Central memory CD4-positive, alpha-beta T cell (primary cell): ENCODE data around the gene HMG20A.

Experiments used
- DNase-seq: peaks from one replicate; pipeline ENCODE4 v3.0.0; 2022

Gene HMG20A

GRCh38 chr15:77525400-77525811 lies 104.7 kb downstream of the HMG20A start:
- no peak for DNase-seq

DNA sequence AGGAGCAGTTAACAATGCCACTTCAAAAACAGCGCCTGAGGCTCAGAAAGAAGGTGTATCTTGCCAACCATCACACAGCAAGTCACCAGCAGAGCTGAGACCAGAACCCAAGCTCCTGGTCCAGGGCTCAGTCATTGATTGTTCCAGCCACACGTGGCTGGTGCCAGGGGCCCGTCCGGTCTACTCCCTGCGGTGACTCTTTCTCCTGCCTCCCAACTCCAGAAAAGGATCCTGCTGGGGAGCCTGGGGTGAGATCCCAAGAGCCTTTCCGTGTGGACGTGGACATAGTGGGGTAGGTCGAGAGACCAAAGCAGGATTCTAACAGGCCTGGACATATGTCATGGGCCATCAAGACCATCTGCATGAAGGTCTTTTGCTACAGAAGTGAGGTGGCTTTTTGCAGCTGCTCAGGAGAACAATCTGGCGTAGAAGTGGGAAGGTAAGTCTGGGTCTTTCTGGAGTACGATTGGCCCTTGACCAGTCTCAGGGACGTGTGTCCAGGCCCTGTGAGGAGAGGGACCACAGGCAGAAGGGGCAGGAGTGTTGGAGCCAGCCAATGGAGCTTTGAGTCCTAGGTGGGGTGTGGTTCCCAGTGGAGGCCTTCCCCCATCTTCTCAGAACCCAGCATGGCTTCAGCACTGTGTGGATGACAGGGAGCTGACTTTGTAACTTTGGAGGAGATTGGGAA lies 105.4 kb downstream of the HMG20A start:
- DNase-seq, result no peak

DNA sequence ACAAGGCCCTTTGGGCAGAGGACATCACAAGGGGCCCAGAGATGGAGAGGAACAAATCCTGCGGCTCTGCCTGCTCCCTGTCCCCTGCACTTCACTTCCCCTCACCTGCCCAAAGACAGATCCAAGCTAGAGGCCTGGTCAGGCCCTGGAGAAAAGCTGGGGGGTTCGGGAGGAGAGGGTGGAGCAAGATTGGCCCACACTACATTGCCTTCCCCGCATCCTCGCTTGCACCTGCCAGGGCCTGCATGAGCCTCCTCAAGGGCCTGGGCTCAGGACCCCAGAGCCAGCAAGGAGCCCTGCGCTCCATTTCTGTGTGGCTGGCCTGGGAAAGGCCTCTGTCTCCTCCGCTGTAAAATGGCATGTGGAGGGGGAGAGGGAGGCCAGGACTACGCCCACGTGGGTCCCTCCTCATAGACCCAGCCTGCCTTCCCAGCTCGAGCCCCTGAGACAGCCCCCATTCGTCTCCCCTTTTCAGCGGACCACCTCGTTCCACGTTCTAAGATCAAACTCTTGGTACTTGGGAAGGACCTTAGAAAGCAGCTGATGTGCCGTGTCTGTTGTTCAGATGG lies 106.0 kb downstream of the HMG20A start:
- DNase-seq, result no peak

DNA sequence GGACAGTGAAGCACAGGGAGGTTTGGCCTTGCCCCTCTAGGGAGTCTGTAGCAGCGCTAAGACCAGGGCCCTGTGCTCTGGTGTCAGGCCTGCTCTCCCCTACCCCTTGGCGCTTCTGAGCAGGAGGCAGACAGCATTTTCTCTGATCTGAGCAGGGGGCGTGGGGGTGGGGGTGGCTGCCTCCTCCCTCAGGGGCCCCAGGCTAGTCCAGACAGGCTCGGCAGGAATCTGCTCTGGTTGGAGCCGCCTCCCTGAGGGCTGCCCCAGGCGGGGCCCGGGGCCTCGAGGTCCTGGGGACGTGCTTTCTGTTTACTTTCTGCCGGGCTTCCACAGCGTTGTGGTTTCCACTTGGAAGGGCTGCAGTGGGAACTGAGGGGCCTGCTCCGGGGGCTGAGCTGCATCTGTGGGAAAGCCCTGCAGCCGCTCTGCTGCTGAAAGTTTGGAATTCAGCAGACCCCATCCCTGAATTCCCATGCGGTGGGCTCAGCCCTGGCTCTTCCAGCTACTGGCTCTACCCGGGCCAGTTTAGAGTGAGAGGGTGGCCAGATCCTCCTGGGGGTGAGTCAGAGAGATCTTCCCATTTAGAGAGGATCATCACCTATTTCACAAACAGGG lies 106.6 kb downstream of the HMG20A start:
- DNase-seq, result no peak

DNA sequence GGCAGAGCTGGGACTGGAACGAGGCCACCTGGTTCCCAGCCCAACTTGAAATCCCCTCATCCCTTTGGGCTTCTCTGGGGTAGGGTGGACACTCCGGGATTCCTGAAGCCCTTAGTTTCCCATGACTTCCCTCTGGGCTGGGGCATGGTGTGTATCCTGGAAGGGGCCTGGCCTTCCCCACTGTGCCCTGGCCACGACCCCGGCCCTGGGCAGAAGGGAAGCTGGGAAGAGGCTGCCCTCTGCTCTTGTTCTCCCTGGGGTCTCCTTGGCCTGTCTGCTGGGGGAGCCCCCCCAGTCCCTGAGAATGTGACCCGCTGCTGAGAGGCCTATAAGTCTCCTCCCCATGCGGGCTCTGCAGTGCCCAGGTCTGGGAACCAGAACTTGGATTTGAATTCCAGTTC lies 107.1 kb downstream of the HMG20A start:
- DNase-seq, result no peak

DNA sequence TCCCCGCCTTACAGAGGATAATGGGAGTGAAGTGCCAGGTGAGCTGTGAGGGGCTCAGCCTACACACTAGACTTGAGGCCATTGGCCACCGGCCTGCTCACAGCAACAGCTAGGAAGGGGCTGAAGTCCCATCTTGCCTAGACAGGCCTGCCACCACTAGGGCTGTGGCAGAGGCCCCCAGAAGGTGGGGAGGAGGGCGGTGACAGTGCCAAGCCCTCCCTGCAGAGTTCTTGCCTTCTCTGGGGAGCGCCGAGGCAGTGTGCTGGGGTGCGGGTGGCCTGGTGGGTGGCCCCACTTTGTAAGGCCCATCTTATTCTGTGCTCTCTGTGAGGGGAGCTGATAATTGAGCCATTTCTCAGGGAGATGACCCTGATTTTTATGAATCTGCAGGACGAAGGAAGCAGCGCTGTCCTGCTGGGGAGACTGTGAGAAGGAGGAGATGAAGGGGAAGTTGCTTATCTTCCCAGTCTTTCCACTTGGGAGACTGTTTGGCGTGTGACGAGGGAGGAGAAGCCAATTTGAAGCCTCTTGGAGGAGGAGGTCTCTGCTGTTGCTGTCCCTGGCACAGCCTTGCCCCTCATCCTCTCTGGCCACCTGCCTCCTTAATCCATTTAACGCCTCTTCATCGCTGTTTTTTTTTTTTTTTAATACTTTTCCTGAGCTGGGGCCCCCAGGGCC lies 107.7 kb downstream of the HMG20A start:
- DNase-seq, result no peak

- DNase-seq, result no peak
Observed at GRCh38 chr15:77528968-77529319, 108.3 kb downstream of the HMG20A start.

- no peak for DNase-seq
Observed at GRCh38 chr15:77529394-77530159, 108.9 kb downstream of the HMG20A start.

GRCh38 chr15:77530576-77530975 lies 109.9 kb downstream of the HMG20A start:
- no peak for DNase-seq

DNA sequence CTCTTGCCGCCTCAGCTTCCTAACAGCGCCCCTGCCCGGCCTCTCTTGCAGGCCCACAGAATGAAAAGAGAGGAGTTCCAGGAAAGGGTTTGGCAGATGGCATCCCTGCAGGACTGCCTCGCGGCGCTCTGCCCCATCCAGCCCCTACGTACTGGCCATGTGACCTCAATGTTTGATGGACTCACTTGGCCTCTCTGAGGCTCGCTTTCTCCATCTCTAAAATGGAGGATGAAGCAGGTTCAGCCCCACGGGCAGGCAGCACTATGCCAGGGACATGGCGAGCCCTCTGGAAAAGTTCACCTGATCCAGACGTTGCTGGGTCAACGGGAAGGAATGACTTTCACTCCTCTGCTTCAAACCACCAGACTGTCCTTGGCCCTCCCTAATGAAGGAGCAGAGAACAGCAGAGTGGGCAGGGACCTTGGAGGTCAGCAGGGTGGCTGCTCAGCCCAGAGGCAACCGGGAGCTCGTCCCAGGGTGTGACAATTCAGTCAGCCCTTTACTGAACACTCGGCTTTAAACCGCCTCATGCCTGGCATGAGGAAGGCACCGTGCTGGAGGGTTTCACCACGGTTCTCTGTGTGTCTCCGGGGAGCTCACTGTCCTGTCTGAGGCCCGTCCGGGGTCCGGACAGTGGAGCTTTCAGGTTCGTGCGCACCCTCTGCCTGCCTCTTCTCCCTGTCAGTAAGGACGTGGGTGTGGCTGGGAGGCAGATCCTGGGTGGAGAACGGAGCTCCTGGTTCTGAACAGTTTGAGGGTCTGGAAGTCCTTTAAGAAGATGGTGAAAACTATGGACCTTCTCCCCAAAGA lies 110.7 kb downstream of the HMG20A start:
- DNase-seq, result no peak

DNA sequence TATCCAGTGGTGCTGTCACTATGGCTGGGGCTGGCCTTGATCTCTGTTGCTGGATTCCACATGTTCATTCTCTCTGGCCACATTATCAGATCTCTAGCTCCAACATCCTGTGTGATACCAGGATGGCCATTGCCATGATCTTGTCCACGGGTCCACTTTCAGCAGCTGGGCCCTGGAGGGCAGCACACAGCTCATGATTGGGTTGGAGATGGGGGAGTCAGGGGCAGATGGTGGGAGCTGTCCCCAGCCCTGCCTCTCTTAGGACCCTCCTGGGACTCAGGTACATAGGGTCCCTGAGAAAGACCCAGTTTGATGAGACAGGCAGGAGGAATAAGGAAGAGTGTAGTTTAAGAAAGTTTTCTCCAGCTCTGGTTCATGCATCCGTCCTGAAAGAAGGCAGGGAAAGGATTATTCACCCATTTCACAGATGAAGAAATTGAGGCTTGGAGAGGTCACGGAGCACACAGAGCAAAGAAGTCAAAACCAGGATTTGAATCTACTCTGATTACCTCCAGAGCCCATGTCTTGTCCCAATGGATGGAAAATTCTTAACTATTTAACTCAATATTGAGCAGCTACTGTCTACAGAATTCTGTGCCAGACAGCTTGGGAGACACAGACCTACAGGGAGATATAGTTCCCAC lies 111.5 kb downstream of the HMG20A start:
- DNase-seq, result no peak

DNA sequence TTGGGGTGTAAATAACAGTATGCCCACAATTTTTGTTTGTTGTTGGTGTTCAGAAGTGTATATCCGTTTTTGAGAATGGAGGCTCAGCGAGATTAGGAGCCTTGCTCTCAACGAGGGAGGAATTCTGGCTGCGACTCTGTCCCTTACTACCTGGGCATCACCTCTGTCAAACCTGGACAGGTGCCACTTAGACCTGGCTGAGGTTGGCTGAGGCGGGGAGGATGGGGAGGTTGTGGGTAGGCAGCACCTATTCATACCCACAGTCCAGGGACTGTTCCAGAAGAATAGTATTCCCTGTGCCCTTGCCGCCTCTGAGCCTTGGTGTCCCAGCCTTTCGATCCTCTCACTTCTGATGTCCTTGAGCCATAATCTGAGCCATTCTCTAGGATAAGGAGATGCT lies 112.2 kb downstream of the HMG20A start:
- DNase-seq, result no peak

DNA sequence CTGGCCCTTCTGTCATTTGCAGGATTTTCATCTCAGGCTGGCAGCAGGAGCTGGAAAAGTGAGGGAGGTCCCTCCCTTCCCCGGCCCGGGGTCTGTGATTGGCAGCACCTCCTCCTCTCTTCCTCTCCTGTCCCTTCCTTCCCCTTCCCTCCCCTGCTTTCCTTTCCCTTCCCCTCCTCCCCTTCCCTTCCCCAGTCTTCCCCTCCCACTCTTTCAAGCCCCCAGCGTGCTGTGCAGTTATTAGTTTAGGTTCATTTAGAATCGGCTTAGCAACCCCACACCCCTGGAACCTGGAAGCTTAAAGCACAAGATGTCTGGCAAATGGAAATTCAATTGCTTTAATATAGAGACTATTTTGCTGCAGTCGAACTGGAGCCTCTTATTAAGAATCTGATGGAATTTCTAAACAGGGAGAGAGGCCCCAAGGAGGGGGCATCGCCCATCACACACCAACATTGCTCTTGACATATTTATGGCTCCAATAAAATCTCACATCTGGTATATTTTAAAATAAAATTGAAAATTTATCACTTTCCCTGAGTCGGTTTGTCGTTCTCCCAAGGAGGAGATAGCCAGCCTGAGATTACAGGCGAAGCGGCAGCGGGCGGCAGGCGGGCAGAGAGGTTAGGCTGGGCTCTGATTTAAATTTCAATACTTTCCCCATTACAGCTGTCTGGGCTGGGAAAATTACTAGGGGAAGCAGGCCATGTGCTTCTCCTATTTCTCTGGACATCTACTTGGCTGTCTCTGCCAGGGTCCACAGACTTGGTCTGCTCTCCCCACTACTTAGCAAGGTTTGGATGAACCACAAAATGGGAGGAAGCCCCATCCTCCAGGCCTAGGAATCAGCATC lies 113.1 kb downstream of the HMG20A start:
- DNase-seq, result no peak
